ENCODE data around the gene HSPB9.

The HSPB9 gene

DNA sequence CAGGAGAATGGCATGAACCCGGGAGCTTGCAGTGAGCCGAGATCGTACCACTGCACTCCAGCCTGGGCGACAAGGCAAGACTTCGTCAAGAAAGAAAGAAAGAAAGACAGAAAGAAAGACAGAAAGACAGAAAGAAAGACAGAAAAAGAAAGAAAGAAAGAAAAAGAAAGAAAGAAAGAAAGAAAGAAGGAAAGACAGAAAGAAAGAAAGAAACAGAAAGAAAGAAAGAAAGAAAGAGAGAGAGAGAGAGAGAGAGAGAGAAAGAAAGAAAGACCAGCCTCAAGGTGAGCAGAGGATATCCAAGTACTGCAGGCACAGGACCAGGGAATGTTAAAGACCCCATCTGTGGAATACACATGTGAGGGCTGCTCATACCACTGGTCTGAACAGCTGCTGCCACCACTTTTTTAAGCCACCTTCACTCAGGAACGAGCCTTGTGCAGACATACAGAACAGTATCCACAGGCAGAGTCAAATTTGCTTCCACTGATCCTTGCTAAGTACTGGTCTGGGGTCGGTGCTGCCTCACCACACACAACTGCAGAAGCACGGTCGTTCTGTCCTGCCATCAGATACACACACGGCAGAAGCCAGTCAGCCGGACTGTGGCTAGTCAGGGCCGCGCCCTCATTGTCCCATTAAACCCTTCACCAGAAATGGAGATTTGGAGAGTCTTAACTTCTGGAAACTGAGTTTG lies 24.5 kb downstream of the HSPB9 start:
- no peak for DNase-seq

GRCh38 chr17:42153919-42154742 lies 31.5 kb downstream of the HSPB9 start:
- DNase-seq = no peak

DNA sequence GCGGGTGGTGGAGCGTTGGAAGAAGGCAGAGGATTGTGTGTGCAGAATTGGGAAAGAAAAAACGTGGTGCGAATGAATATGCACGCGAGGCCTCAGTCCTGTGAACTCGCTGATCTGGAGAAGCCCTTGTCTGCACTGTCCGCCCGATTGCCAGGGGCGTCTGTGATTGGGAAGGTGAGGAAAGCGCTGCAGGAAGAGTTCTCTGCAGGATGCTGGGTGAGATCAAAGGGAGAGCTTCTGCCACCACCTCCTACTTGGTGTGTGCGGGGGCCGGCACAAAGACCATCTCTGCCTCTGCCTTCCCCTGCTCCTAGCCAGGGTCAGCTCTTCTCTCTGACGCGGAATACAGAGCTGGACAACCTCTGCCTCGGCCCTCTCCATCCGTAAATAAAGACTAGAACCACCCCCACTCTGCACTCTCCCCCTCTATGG lies 33.0 kb downstream of the HSPB9 start:
- DNase-seq = no peak

GRCh38 chr17:42159796-42160530 lies 37.4 kb downstream of the HSPB9 start:
- no peak for DNase-seq

GRCh38 chr17:42160531-42160910 lies 37.9 kb downstream of the HSPB9 start:
- DNase-seq = no peak

- peak; percentile 6 for DNase-seq
Observed at GRCh38 chr17:42163113-42163512, 40.5 kb downstream of the HSPB9 start.

GRCh38 chr17:42163696-42164407 lies 41.2 kb downstream of the HSPB9 start:
- no peak for DNase-seq

- DNase-seq = no peak
Observed at GRCh38 chr17:42165751-42166150, 43.1 kb downstream of the HSPB9 start.

DNA sequence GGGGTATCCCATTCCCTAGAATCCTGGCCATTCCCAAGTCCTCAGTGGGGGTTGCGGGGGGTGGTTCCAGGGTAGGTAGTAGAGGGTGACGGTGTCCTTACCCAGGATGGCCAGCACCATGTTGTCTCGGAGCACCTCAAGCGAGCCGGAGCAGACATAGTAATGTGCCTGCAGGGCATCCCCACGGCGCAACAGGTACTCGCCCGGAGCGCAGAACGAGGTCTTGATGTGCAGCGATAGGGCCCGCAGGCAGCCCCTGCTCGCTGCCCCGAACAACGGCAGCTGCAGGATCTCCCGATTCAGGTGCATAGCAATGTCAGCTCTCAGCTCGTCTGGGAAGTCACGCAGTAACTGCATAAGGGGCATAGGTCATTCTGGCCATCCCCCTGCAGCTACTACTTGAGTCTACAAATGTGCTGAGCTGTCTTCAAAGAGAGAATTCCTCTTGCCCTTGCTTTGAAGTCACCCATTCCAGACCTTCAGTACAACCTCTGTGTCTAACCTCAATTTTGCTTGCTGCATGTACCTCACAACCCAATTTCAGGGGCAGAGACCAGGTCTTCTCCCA lies 43.7 kb downstream of the HSPB9 start:
- no peak for DNase-seq

GRCh38 chr17:42167807-42168206 lies 45.2 kb downstream of the HSPB9 start:
- no peak for DNase-seq

DNA sequence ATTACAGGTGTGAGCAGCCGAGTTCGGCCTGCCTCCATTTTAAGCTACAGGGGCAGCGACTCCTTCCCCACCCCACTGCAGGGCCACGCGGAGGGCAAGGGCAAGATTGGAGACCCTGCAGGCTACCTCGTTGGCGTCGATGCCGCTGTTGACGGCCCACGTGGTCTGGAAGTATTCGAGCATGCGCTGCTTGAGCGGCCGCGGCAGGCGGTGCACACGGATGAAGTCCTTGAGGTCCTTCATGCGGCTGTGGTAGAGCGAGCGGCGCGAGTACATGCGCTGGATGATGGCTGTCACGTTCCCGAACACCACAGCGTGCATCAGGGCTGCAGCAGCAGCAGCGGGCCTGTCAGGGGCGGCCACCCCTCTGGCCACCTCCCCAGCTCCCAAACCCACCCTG lies 46.7 kb downstream of the HSPB9 start:
- DNase-seq = no peak

- DNase-seq = no peak
Observed at GRCh38 chr17:42171831-42172230, 49.2 kb downstream of the HSPB9 start.
